Tibial nerve (tissue), 4 donors: ENCODE data around the gene LAMP2. TPM values are rescaled to one million over a fixed set of nuclear protein-coding genes. Genes with fewer than 3 reads are reported as not detected.

ENCODE experiments used
- DNase-seq, 2 donors: peaks; one replicate each; pipeline ENCODE4 v3.0.0-alpha.2; 2019; ENCODE audit warnings: low spot score in 2 of 2
- H3K27ac ChIP-seq, 4 donors: fragments of 200-600 bp; sonication (generic) in 3 of 4; one replicate each; pipeline ENCODE4 v1.5.1; 2017 to 2019; ENCODE audit warnings: mild to moderate bottlenecking in 1 of 4
- H3K27me3 ChIP-seq, 2 donors: fragments of 200-600 bp; sonication (generic) in 1 of 2; one replicate each; pipeline versions ENCODE4 v1.5.1 to v1.6.0; 2017 to 2019
- H3K36me3 ChIP-seq, 3 donors: fragments of 200-600 bp; sonication (generic); one replicate each; pipeline ENCODE4 v1.5.1; 2018 to 2019
- H3K4me1 ChIP-seq, 4 donors: fragments of 200-600 bp; sonication (generic) in 3 of 4; one replicate each; pipeline ENCODE4 v1.5.1; 2017 to 2019
- H3K4me3 ChIP-seq, 4 donors: fragments of 200-600 bp; sonication (generic) in 3 of 4; one replicate each; pipeline ENCODE4 v1.5.1; 2017 to 2019; ENCODE audit warnings: mild to moderate bottlenecking in 1 of 4, moderate library complexity in 1 of 4
- H3K9me3 ChIP-seq, 4 donors: fragments of 200-600 bp; sonication (generic) in 3 of 4; one replicate each; pipeline ENCODE4 v1.5.1; 2017 to 2019
- EP300 ChIP-seq, 2 donors: sonication (generic); formaldehyde crosslinking; IDR thresholded peaks; one replicate each; pipeline ENCODE4 v1.6.1; 2017; ENCODE audit warnings: antibody characterized with exemption in 2 of 2, mild to moderate bottlenecking in 1 of 2
- POLR2A ChIP-seq, 2 donors: fragments of 450-650 bp; IDR thresholded peaks; one replicate each; pipeline ENCODE4 v1.6.1; 2017; ENCODE audit warnings: antibody characterized with exemption in 2 of 2, mild to moderate bottlenecking in 2 of 2, moderate library complexity in 2 of 2
- WGBS, 2 donors: methylation state at CpG; one replicate each; pipeline ENCODE4 v1.1.5; 2018; 5-methylcytosine and 5-hydroxymethylcytosine counted together
- total RNA-seq, 4 donors: library from RNA; depleted of rRNA; stranded (reverse); fragments of >200 nt; gene quantifications; one replicate each; pipeline ENCODE4 v1.1.0, GENCODE V29; 2016
- TF ChIP-seq, protein P1 (sequence below), 5 experiments: fragments of 200-600 bp in 3 of 5; fragments of 450-650 bp in 2 of 5; sonication (generic) in 3 of 5; IDR thresholded peaks; one replicate each; pipeline ENCODE4 v1.5.1; 2016 to 2019; ENCODE audit warnings: antibody characterized with exemption in 5 of 5, mild to moderate bottlenecking in 3 of 5, moderate library complexity in 2 of 5

The LAMP2 gene
- total RNA-seq, 4 donors from 2014 or later, result 84.9 to 110 (median 106) TPM

DNA sequence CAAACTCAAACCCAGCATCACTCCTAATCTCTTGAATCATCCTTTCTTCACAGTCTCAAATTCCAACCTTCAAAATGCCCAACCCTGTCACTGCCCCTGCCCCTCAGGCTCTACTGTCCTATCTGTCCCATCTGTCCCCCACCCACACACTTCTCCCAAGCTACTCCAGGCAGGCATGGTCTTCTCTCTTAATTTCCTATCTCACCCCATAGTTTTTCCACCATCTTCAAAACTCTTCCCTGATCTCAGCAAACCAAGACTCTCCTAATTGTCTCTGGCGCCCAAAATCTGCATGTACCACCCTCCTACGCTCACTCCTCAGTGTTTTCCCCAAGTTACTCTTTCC lies 644 bp downstream of the LAMP2 start:
- H3K27me3 ChIP-seq, result peaks cover 0 to 7% of the 10 kb centered on the region in 2 donors
- H3K36me3 ChIP-seq, result no peaks in the 10 kb centered on the region
- H3K4me1 ChIP-seq, result peaks cover 0 to 30% (median 3%) of the 10 kb centered on the region in 4 donors
- H3K9me3 ChIP-seq, result no peaks in the 10 kb centered on the region
- TF ChIP-seq POLR2A (IDR thresholded peaks at IDR 0.05) (no peak), EP300 (IDR thresholded peaks at IDR 0.05) (no peak)
- TF ChIP-seq, protein P1, sequence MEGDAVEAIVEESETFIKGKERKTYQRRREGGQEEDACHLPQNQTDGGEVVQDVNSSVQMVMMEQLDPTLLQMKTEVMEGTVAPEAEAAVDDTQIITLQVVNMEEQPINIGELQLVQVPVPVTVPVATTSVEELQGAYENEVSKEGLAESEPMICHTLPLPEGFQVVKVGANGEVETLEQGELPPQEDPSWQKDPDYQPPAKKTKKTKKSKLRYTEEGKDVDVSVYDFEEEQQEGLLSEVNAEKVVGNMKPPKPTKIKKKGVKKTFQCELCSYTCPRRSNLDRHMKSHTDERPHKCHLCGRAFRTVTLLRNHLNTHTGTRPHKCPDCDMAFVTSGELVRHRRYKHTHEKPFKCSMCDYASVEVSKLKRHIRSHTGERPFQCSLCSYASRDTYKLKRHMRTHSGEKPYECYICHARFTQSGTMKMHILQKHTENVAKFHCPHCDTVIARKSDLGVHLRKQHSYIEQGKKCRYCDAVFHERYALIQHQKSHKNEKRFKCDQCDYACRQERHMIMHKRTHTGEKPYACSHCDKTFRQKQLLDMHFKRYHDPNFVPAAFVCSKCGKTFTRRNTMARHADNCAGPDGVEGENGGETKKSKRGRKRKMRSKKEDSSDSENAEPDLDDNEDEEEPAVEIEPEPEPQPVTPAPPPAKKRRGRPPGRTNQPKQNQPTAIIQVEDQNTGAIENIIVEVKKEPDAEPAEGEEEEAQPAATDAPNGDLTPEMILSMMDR (IDR thresholded peaks at IDR 0.05), result no peak
- peak overlapping the region; percentile 50 to 69 (median 62) for H3K4me3 ChIP-seq
- 0 to 29% methylated on average over 2 of the region's 2 CpGs for WGBS, 2 donors
- H3K27ac ChIP-seq, result peak overlapping the region; percentile 78 to 96 (median 90)
- no peak for DNase-seq

DNA sequence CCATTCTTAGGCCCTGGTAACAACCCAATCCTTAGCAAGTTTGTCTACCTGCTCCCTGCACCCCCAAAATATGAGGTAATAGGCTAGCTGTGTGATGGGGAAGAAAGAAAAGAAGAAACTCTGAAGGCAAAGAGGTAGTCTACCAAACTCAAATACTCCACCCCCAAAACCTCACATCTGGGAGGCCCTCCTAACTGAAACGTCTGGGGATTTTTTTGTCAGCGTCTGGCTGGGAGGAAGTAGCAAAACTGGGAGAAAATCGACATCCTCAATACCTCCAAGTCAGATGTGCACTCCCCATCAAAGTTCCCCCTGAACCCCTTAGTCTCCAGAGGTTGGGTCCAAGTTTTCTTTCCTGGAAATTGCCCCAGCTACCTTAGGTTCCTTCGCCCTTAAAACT lies 1.0 kb downstream of the LAMP2 start:
- peaks cover 0 to 7% of the 10 kb centered on the region in 2 donors for H3K27me3 ChIP-seq
- no peak for DNase-seq
- TF ChIP-seq EP300 (IDR thresholded peaks at IDR 0.05), result no peak
- no peak for TF ChIP-seq POLR2A (IDR thresholded peaks at IDR 0.05)
- TF ChIP-seq, protein P1 (IDR thresholded peaks at IDR 0.05), result no peak
- peaks cover 0 to 34% (median 5%) of the 10 kb centered on the region in 4 donors for H3K4me1 ChIP-seq
- peak overlapping the region; percentile 50 to 69 (median 62) for H3K4me3 ChIP-seq
- H3K27ac ChIP-seq, result peak overlapping the region; percentile 78 to 96 (median 90)
- H3K9me3 ChIP-seq, result no peaks in the 10 kb centered on the region
- WGBS, 2 donors, result 11 to 37% methylated on average over 4 of the region's 4 CpGs
- no peaks in the 10 kb centered on the region for H3K36me3 ChIP-seq

DNA sequence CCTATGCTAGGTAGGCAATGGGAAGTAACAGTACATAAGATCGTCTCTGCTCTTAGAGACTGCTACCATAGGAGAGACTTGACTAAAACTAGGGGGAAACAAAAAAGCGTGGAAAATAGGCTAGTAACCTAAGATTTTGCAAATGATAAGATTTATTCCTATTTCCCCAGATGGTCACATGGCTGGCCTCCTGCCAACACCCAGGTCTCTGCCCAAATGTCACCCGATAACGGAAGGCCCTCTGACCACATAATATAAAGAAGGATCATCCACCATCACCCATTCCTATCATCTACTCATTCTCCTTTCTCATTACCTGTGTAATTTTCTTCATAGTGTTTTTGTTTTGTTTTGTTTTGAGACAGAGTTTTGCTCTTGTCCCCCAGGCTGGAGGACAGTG lies 4.7 kb downstream of the LAMP2 start:
- Histone ChIP-seq H3K4me1 (peaks cover 0 to 53% (median 5%) of the 10 kb centered on the region in 4 donors), H3K36me3 (no peaks in the 10 kb centered on the region), H3K27ac (no peak overlapping the region), H3K4me3 (no peak overlapping the region), H3K27me3 (peaks cover 0 to 7% of the 10 kb centered on the region in 2 donors), H3K9me3 (no peaks in the 10 kb centered on the region)
- TF ChIP-seq, protein P1 (IDR thresholded peaks at IDR 0.05), result no peak
- TF ChIP-seq POLR2A (IDR thresholded peaks at IDR 0.05) (no peak), EP300 (IDR thresholded peaks at IDR 0.05) (no peak)
- no peak for DNase-seq
- WGBS, 2 donors, result 71 to 79% methylated on average over 4 of the region's 4 CpGs

DNA sequence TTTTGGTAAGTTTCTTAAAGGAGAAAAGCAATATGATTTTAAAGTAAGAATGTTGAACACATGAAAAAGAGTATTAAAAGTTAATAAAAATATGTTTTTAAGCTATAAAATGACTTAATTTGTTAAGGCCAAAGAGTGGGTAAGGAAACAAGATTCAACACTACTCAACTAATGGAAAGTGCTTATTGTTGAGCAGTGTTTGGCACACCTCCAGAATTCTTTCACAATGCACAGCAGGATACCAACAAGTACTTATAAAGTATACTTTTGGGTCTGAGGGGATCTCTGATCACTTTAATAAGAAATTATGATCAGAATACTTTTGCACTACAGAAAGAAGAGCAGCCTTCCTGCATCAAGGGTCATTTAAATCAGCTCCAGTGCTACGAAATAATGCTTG lies 5.9 kb downstream of the LAMP2 start:
- no peak overlapping the region for H3K27ac ChIP-seq
- no peaks in the 10 kb centered on the region for H3K36me3 ChIP-seq
- no peaks in the 10 kb centered on the region for H3K9me3 ChIP-seq
- peaks cover 0 to 7% of the 10 kb centered on the region in 2 donors for H3K27me3 ChIP-seq
- 64 to 68% methylated on average over 1 of the region's 1 CpG for WGBS, 2 donors
- peak in 1 of 2 donors; percentile 40 for DNase-seq
- H3K4me1 ChIP-seq, result peaks cover 0 to 63% (median 5%) of the 10 kb centered on the region in 4 donors
- TF ChIP-seq, protein P1 (IDR thresholded peaks at IDR 0.05), result no peak
- TF ChIP-seq EP300 (IDR thresholded peaks at IDR 0.05), result no peak
- no peak for TF ChIP-seq POLR2A (IDR thresholded peaks at IDR 0.05)
- H3K4me3 ChIP-seq, result no peak overlapping the region

DNA sequence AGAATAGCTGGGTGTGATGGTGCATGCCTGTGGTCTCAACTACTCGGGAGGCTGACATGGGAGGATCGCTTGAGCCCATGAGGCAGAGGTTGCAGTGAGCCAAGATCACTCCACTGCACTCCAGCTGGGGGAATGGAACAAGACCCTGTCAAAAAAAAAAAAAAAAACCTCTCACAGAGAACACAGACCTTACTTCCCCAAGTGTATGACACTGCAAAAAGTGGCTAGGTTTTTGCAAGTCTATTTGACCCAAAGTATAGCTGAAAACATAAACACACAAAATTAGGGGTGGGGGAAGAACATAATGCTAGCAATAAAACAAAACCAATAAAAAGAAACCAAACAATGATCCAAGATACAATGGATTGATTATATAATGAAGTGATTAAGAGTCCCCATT lies 6.7 kb downstream of the LAMP2 start:
- no peaks in the 10 kb centered on the region for H3K9me3 ChIP-seq
- peaks cover 0 to 7% of the 10 kb centered on the region in 2 donors for H3K27me3 ChIP-seq
- TF ChIP-seq, protein P1 (IDR thresholded peaks at IDR 0.05), result no peak
- no peak for TF ChIP-seq EP300 (IDR thresholded peaks at IDR 0.05)
- no peak for TF ChIP-seq POLR2A (IDR thresholded peaks at IDR 0.05)
- no peaks in the 10 kb centered on the region for H3K36me3 ChIP-seq
- no peak for DNase-seq
- H3K4me3 ChIP-seq, result no peak overlapping the region
- WGBS, 2 donors, result 45 to 64% methylated on average over 2 of the region's 2 CpGs
- H3K27ac ChIP-seq, result no peak overlapping the region
- peaks cover 0 to 65% (median 5%) of the 10 kb centered on the region in 4 donors for H3K4me1 ChIP-seq
